Keratinocyte (primary cell): Measurements from ENCODE around the gene SUPT20HL2. TPM values are rescaled to one million over a fixed set of nuclear protein-coding genes. Genes with fewer than 3 reads are reported as not detected.

Source experiments
- DNase-seq: peaks from one replicate; pipeline ENCODE4 v3.0.0-alpha.2; 2011; ENCODE audit warnings: low read depth, missing footprints, low spot score
- FAIRE-seq: peaks from 2 replicates; lab custom pipeline; 2011; peaks lifted over from hg19 to GRCh38; lab: Jason Lieb, UNC
- H2AFZ ChIP-seq: 2 replicates; pipeline ENCODE4 v1.6.0; 2012; ENCODE audit warnings: low read length, control low read depth, inconsistent platforms; ENCODE audit not compliant: control insufficient read depth
- H3K27ac ChIP-seq: 2 replicates; pipeline ENCODE4 v1.5.1; 2011; ENCODE audit warnings: low read length; ENCODE audit not compliant: control insufficient read depth, insufficient read depth
- H3K27me3 ChIP-seq: 3 replicates; pipeline ENCODE4 v1.6.0; 2011; ENCODE audit warnings: low read length; ENCODE audit not compliant: control insufficient read depth, insufficient read depth; ENCODE audit errors: extremely low read depth
- H3K36me3 ChIP-seq, 2 experiments: 2 replicates in 1 of 2; 3 replicates in 1 of 2; pipeline ENCODE4 v1.5.1; 2011; ENCODE audit warnings: low read length in 2 of 2, mild to moderate bottlenecking in 1 of 2; ENCODE audit not compliant: control insufficient read depth in 2 of 2, insufficient read depth in 2 of 2; ENCODE audit errors: extremely low read depth in 1 of 2
- H3K4me1 ChIP-seq: 3 replicates; pipeline ENCODE4 v1.5.1; 2011; ENCODE audit warnings: low read length; ENCODE audit not compliant: control insufficient read depth, insufficient read depth; ENCODE audit errors: extremely low read depth
- H3K4me2 ChIP-seq: 3 replicates; pipeline ENCODE4 v1.6.0; 2011; ENCODE audit warnings: low read depth, low read length; ENCODE audit not compliant: control insufficient read depth, insufficient read depth; ENCODE audit errors: extremely low read depth
- H3K4me3 ChIP-seq, 3 experiments: fragments of 200-600 bp in 1 of 3; sonication (generic) in 1 of 3; 2 replicates in 2 of 3; 3 replicates in 1 of 3; pipeline ENCODE4 v1.5.1; 2011 to 2016; ENCODE audit warnings: low read length in 3 of 3, mild to moderate bottlenecking in 3 of 3, control low read depth in 2 of 3, inconsistent platforms in 1 of 3, low read depth in 1 of 3, mixed read lengths in 1 of 3, mixed run types in 1 of 3, moderate library complexity in 1 of 3; ENCODE audit not compliant: control insufficient read depth in 2 of 3, insufficient read depth in 2 of 3; ENCODE audit errors: extremely low read depth in 1 of 3
- H3K79me2 ChIP-seq: 2 replicates; pipeline ENCODE4 v1.6.0; 2012; ENCODE audit warnings: low read length; ENCODE audit not compliant: control insufficient read depth, insufficient read depth
- H3K9ac ChIP-seq: 3 replicates; pipeline ENCODE4 v1.6.0; 2011; ENCODE audit warnings: low read length; ENCODE audit not compliant: control insufficient read depth, insufficient read depth; ENCODE audit errors: extremely low read depth
- H3K9me1 ChIP-seq: 3 replicates; pipeline ENCODE4 v1.6.0; 2011; ENCODE audit warnings: low read length; ENCODE audit not compliant: control insufficient read depth, insufficient read depth; ENCODE audit errors: extremely low read depth
- H3K9me3 ChIP-seq: 2 replicates; pipeline ENCODE4 v1.5.1; 2012; ENCODE audit warnings: low read depth, low read length; ENCODE audit not compliant: control insufficient read depth
- H4K20me1 ChIP-seq: 3 replicates; pipeline ENCODE4 v1.6.0; 2011; ENCODE audit warnings: low read length; ENCODE audit not compliant: control insufficient read depth, insufficient read depth; ENCODE audit errors: extremely low read depth
- EZH2 ChIP-seq: IDR thresholded peaks from one replicate; pipeline ENCODE4 v1.6.1; 2012; ENCODE audit warnings: inconsistent platforms, mild to moderate bottlenecking, low read length, moderate library complexity
- dilution Hi-C: fragments of 300-500 bp; cut with MboI; formaldehyde crosslinking; loops from one replicate; pipeline ENCODE4 v1.7.0; 2020; ENCODE audit warnings: low sequenced_read_pairs; ENCODE audit not compliant: extremely low pct_ligation_motif_present
- polyA plus RNA-seq, 5 experiments: library from polyadenylated mRNA; depleted of rRNA in 3 of 5; stranded (reverse) in 3 of 5; stranded (forward) in 1 of 5; unstranded in 1 of 5; fragments of >200 nt; gene quantifications; 1 replicate in 1 of 5; 2 replicates in 3 of 5; 3 replicates in 1 of 5; pipeline versions ENCODE4 v1.2.1 to v1.2.3, GENCODE V29; 2011 to 2012; ENCODE audit warnings: missing spikeins in 2 of 5, low read depth in 1 of 5, low replicate concordance in 1 of 5
- TF ChIP-seq, protein P1 (sequence below), 3 experiments: IDR thresholded peaks in 1 of 3; conservative IDR thresholded peaks in 1 of 3; optimal IDR thresholded peaks in 1 of 3; 2 replicates in 2 of 3; 3 replicates in 1 of 3; pipeline versions ENCODE3 to v1.5.1; 2011; ENCODE audit warnings: low read length in 3 of 3, mild to moderate bottlenecking in 3 of 3, moderate library complexity in 2 of 3, control low read depth in 1 of 3, inconsistent platforms in 1 of 3; ENCODE audit not compliant: insufficient read depth in 2 of 3; ENCODE audit errors: extremely low read depth in 1 of 3

The SUPT20HL2 gene
- polyA plus RNA-seq, 1 donor (not counting 4 experiments of a cell fraction or from before 2014, with no cell fraction given), result not detected

DNA sequence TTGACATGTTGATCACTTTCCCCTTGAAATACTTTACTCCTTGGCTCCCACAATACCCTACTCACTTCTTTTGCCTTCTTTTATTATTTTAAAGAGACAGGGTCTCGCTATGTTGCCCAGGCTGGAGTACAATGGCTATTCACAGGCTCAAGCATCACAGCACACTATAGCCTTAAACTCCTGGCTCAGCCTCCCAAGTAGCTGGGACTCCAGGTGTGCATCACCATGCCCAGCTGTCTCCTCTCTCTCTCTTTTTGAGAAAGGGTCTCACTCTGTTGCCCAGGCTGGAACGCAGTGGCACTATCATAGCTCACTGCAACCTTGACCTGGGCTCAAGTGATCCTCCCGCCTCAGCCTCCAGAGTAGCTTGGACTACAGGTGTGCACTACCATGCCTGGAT lies 51.6 kb downstream of the SUPT20HL2 start:
- H3K9ac ChIP-seq, result no peak overlapping the region
- no peaks in the 10 kb centered on the region for H3K9me3 ChIP-seq
- H3K79me2 ChIP-seq, result no peaks in the 10 kb centered on the region
- H4K20me1 ChIP-seq, result no peaks in the 10 kb centered on the region
- FAIRE-seq, result no peak
- no peak overlapping the region for H2AFZ ChIP-seq
- H3K27me3 ChIP-seq, result no peaks in the 10 kb centered on the region
- no peak overlapping the region for H3K27ac ChIP-seq
- no peaks in the 10 kb centered on the region for H3K4me1 ChIP-seq
- no peak for TF ChIP-seq EZH2
- TF ChIP-seq, protein P1, sequence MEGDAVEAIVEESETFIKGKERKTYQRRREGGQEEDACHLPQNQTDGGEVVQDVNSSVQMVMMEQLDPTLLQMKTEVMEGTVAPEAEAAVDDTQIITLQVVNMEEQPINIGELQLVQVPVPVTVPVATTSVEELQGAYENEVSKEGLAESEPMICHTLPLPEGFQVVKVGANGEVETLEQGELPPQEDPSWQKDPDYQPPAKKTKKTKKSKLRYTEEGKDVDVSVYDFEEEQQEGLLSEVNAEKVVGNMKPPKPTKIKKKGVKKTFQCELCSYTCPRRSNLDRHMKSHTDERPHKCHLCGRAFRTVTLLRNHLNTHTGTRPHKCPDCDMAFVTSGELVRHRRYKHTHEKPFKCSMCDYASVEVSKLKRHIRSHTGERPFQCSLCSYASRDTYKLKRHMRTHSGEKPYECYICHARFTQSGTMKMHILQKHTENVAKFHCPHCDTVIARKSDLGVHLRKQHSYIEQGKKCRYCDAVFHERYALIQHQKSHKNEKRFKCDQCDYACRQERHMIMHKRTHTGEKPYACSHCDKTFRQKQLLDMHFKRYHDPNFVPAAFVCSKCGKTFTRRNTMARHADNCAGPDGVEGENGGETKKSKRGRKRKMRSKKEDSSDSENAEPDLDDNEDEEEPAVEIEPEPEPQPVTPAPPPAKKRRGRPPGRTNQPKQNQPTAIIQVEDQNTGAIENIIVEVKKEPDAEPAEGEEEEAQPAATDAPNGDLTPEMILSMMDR (optimal IDR thresholded peaks at IDR 0.05 in 1 of 3, IDR thresholded peaks at IDR 0.05 in 1 of 3, conservative IDR thresholded peaks at IDR 0.05 in 1 of 3; ENCODE audit: extremely low read depth in 1 of 3, insufficient read depth in 2 of 3, low read length in 3 of 3), result no peak
- dilution Hi-C loops, result no loop called here
- no peaks in the 10 kb centered on the region for H3K9me1 ChIP-seq
- H3K4me2 ChIP-seq, result no peak overlapping the region
- no peak overlapping the region for H3K4me3 ChIP-seq
- no peak for DNase-seq
- no peaks in the 10 kb centered on the region for H3K36me3 ChIP-seq

Other genes starting within 250 kb of the SUPT20HL2 start
- 18.0 to 31.8 TPM (median 24.3 TPM) in 3 replicates for gene ZFX, start 164.3 kb downstream of the SUPT20HL2 start, polyA plus RNA-seq
- not detected in 3 replicates for gene SUPT20HL1, start 46.6 kb upstream of the SUPT20HL2 start, polyA plus RNA-seq
- 5.0 to 8.0 TPM (median 6.8 TPM) in 3 replicates for gene PDK3, start 151.2 kb upstream of the SUPT20HL2 start, polyA plus RNA-seq